DMS53 (cell line): ENCODE results near the gene SPINK13.
A peak's percentile ranks its signal among the peaks of the same experiment; 100 is the strongest.
"Not testable (repeated sequence)": the region's sequence is repeated elsewhere in the genome, so short reads cannot be mapped to it uniquely, and the experiment has no call there.

ENCODE experiments used
- DNase-seq: peaks from one replicate; lab custom pipeline; 2025; lab: John Stamatoyannopoulos, UW

SPINK13 gene, protein sequence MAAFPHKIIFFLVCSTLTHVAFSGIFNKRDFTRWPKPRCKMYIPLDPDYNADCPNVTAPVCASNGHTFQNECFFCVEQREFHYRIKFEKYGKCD

GRCh38 chr5:148268566-148268965 is at the start of gene SPINK13:
TSS of gene SPINK13 (plus strand) at chr5:148268794. CDS start at chr5:148270073, 1,279 bp downstream.
- peak; percentile 66 for DNase-seq

DNA sequence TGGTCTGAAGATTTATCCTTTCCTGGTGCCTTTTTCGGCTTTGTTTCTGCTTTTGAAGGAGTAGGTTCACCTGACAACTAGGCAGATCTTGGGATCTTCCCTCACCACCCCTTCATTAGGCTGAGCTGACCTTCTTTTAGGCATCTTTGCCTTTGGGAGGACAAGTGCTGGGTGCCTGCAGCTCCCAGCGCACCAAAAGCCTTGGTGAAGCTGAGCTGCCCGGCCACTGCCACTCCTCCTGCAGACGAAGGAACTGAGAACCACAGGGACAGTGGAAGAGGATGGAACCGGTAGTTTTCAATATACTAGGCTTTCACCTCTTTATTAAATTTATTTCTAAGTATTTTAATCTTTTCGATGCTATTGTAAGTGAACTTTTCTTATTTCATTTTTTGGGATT is 47.1 kb upstream of the SPINK13 start:
- no peak for DNase-seq

GRCh38 chr5:148224117-148224742 is 44.4 kb upstream of the SPINK13 start:
- DNase-seq: no peak

DNA sequence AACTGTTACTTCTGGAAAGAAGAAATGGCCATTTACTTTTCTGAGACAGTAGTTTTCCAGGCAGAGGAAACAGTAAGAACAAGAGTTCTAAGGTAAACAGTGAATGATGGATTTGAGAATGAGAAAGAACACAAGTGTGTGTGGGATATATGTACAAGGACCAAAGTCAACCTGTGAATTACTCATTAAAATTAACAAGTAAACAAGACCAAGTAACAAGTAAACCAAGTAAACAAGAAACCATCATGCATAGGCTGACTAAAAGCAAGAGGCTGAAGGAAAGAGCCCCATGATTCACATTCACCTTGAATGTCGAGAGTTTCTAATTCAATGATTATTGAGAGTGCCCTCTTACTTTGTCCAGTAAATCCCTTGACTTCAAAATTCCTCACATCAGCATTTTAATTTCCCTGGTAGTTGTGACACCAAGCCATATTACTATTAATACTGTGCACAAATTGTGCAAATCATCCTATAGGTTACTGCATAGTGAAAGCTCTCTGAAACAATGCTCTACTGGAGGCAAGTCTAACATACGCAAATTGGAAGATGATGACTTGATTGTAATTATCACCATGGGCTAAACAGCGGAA is 40.1 kb upstream of the SPINK13 start:
- no peak for DNase-seq

- no peak for DNase-seq
Measured at GRCh38 chr5:148229840-148230239, 38.8 kb upstream of the SPINK13 start.

DNA sequence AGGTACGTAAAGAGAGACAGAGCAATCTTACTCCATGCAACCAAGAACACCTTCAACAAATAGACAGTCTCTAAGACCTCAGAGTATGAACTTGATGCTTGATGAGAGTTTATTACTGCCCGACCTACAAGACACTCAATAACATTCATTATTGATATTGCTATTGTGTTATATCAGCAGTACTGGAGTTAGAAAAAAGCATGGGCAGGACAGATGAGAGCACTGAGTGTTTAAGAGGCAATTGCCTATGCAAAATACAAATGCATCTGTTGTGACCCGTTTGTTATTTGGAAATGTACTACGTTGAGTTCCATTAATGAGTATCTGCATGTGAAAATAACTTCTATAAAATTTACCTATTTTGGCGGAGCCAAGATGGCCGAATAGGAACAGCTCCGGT is 38.4 kb upstream of the SPINK13 start:
- DNase-seq: no peak

DNA sequence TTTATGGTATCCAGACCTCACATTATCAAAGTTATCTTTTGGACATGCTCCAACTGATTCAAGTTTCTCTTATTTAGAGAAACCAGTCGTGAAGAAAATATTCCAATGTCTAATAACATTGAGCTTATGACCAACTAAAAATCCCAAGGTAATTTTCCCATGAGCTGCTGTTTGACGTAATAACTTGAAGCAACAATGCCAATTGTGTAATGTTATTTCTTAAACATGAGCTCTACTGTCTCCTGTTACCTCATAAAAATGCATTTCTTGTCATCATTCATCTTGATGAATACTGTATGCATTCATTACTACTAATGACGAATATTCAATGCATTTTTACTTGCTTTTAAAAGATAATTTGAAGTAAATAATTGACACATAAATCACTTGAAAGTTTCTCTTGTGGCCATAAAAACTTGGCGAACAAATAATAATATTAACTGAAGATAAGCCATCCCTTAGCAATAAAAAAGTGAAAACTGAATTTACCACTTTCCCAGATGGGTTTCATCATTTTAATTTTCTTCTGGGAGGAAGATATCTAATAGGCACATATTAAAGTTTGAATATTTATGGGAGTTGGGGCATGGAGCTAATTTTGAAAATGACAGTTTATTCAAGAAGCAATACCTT is 30.7 kb upstream of the SPINK13 start:
- no peak for DNase-seq

- DNase-seq: no peak
Measured at GRCh38 chr5:148238418-148238794, 30.2 kb upstream of the SPINK13 start, which contains the start of gene MARCOL. TSS of gene MARCOL (plus strand) at chr5:148238525. CDS start at chr5:148238598, 73 bp downstream.

DNA sequence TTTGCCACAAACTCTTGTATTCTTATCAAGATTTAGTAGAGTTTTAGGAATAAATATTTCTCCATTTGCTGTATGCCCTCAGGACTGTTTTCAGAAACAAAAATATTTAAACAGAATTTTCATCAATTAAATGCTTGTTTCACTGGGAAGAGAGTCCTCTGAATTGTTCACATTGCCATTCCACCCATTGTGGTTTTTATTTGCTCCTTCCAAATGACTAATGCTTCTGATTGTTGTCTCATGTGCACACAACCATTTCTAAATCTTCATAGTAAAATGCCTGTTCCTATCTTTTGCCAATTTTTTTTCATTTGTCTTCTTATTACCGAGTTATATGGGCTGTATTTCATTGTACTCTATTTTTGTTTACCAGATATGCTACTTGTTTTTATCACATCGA is 19.7 kb upstream of the SPINK13 start:
- no peak for DNase-seq

GRCh38 chr5:148255456-148255855 is 13.1 kb upstream of the SPINK13 start:
- no peak for DNase-seq

GRCh38 chr5:148259288-148259687 is 9.3 kb upstream of the SPINK13 start:
- DNase-seq: no peak

- DNase-seq: no peak
Measured at GRCh38 chr5:148261221-148261620, 7.4 kb upstream of the SPINK13 start.

DNA sequence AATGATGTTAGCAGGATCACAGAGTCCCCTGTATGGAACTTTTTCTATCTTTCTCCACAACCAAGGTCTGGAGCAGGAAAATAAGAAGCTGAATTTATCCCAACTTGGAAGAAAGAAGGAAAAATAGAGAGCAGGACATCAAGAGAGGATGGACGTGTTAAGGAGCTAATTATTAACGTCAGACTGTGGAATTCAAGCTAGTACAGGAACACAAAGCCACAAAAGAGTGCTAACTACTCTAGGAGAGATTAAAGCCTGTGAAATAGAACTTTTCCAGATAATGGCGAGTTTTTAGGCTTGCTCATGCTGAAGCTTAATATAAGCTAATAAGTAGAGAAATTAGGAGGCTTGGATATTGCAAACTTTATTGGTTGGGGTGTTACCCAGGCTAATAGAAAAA is 632 bp upstream of the SPINK13 start:
- peak; percentile 10 for DNase-seq

DNA sequence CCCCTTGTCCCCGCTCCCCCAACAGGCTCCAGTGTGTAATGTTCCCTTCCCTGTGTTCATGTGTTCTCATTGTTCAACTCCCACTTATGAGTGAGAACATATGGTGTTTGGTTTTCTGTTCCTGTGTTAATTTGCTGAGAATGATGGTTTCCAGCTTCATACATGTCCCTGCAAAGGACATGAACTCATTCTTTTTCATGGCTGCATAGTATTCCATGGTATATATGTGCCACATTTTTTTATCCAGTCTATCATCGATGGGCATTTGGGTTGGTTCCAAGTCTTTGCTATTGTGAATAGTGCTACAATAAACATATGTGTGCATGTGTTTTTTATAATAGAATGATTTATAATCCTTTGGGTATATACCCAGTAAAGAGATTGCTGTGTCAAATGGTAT is 6.5 kb downstream of the SPINK13 start:
- DNase-seq: not testable (repeated sequence)

GRCh38 chr5:148280893-148281292 is 12.3 kb downstream of the SPINK13 start:
- DNase-seq: peak; percentile 60

DNA sequence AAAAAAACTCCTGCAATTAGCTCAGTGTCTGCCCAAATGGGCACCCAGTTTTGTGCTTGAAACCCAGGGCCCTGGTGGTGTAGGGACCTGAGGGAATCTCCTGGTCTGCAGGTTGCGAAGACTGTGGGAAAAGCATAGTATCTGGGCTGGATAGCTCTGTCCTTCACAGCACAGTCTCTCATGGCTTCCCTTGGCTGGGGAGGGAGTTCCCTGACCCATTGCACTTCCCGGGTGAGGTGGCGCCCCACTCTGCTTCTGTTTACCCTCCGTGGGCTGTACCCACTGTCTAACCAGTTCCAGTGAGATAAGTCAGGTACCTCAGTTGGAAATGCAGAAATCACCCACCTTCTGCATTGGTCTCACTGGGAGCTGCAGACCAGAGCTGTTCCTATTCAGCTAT is 12.7 kb downstream of the SPINK13 start:
- peak; percentile 10 for DNase-seq

- DNase-seq: peak; percentile 72
Measured at GRCh38 chr5:148290271-148291195, 21.9 kb downstream of the SPINK13 start.

DNA sequence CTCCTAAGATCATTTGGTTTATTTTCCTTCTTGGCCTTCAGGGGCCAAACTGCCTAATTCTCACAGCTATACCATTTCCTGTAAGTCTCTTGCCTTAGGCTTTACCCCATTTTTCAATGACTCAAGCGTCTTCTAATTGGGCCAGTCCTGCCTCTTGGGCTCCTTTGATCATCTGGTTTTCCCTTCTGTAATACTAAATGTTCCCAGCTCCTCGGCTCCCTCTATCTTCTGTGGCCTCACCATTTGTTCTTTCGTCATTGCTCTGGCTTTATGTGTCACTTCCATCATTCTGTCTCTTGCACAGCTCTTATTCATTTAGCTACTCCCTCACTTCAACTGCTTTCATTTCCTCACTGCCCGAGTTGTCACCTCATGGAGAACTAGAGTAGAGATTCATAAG is 29.1 kb downstream of the SPINK13 start:
- DNase-seq: no peak

DNA sequence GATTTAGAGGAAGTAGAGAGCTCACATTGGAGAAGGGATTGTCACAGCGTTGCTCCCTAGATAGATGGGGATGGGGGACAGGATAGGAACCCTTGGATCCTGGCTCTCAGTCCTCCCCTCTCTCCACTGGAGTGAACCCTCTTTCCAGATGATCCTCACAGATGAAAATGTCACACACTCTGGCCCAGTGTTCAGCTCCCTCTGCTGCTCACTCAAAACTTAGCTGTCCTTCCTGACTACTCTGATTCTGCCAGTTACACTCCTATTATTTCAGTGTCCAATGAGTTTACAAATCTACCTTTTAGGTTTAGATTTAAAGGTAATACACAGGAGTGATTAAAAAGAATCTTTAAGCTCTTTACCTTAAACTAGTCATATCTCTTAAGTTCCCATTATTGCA is 37.9 kb downstream of the SPINK13 start:
- DNase-seq: peak; percentile 4

DNA sequence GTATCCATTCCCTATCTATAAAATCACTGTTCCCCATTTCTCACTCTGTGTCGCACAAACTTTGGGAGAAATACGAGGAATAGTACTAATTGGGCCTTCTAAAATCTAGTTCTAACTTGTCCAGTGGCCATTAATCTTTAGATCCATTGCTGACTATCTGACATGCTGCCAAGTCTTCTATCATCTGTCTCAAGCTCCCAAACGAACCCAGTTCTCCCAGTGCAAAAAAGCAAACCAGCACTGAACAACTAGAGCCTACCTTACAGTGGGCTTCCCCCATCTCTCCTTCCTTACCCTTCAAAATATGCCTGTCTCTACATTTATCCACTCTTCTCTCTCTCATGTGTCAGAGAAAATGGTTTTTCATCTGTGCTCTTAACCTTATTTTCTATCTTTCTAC is 40.4 kb downstream of the SPINK13 start:
- no peak for DNase-seq

DNA sequence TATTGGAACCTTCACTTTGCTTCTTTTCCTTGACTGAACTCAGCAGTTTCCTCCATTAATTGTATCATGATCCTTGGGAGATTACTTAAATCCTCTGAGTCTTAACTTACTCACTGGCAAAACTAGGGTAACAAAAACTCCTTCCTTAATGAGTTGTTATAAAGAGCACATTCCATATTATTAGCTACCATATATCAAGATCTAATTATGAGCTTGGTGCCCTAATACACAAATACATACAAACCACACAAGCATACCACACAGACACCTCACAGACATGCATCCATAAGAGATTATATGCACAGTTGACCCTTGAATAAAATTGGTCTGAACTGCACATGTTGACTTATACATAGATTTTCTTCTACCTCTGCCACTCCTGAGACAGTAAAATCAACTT is 41.2 kb downstream of the SPINK13 start:
- no peak for DNase-seq

GRCh38 chr5:148311484-148311883 is 42.9 kb downstream of the SPINK13 start:
- no peak for DNase-seq
